ENCODE measurements around the gene SAMD1.
"Not testable (repeated sequence)": the region's sequence is repeated elsewhere in the genome, so short reads cannot be mapped to it uniquely, and the experiment has no call there.

SAMD1 gene

GRCh38 chr19:14051980-14052379 lies 38.6 kb downstream of the SAMD1 start:
- no peak overlapping the region for H3K4me3 ChIP-seq
- no peak overlapping the region for H3K9ac ChIP-seq (ENCODE audit: insufficient read length)
- TF ChIP-seq EZH2 (IDR thresholded peaks at IDR 0.05) = no peak
- TF ChIP-seq FOXP2 (optimal IDR thresholded peaks at IDR 0.05; ENCODE audit: control extremely low read depth, extremely low read length, insufficient read depth) = no peak
- no peak for TF ChIP-seq POLR2AphosphoS5 (IDR thresholded peaks at IDR 0.05; ENCODE audit: borderline replicate concordance, low read depth, low read length)
- DNase-seq (ENCODE audit: low read depth, low spot score) = no peak
- no peak overlapping the region for H3K27ac ChIP-seq
- H3K36me3 ChIP-seq (ENCODE audit: insufficient read depth, low read length) = peaks cover 7% of the 10 kb centered on the region; the same call in 1 of the 2 replicates
- no peaks in the 10 kb centered on the region for H3K9me3 ChIP-seq (ENCODE audit: low read depth, low read length)

GRCh38 chr19:14050961-14051360 lies 39.6 kb downstream of the SAMD1 start:
- DNase-seq (ENCODE audit: low read depth, low spot score); H3K27ac ChIP-seq; H3K9me3 ChIP-seq (ENCODE audit: low read depth, low read length); H3K36me3 ChIP-seq (ENCODE audit: insufficient read depth, low read length); H3K9ac ChIP-seq (ENCODE audit: insufficient read length); H3K4me3 ChIP-seq: not testable (repeated sequence)

GRCh38 chr19:14050512-14050911 lies 40.0 kb downstream of the SAMD1 start:
- H3K9ac ChIP-seq (ENCODE audit: insufficient read length) = no peak overlapping the region
- no peak overlapping the region for H3K4me3 ChIP-seq
- no peak for DNase-seq (ENCODE audit: low read depth, low spot score)
- H3K36me3 ChIP-seq (ENCODE audit: insufficient read depth, low read length) = peaks cover 7% of the 10 kb centered on the region; the same call in 1 of the 2 replicates
- no peaks in the 10 kb centered on the region for H3K9me3 ChIP-seq (ENCODE audit: low read depth, low read length)
- TF ChIP-seq FOXP2 (optimal IDR thresholded peaks at IDR 0.05; ENCODE audit: control extremely low read depth, extremely low read length, insufficient read depth) (no peak), EZH2 (IDR thresholded peaks at IDR 0.05) (no peak)
- H3K27ac ChIP-seq = no peak overlapping the region

- no peak for DNase-seq (ENCODE audit: low read depth, low spot score)
- Histone ChIP-seq H3K27ac (no peak overlapping the region), H3K36me3 (ENCODE audit: insufficient read depth, low read length) (peaks cover 5% of the 10 kb centered on the region; the same call in 1 of the 2 replicates), H3K4me3 (no peak overlapping the region), H3K9me3 (ENCODE audit: low read depth, low read length) (no peaks in the 10 kb centered on the region), H3K9ac (ENCODE audit: insufficient read length) (no peak overlapping the region)
- TF ChIP-seq FOXP2 (optimal IDR thresholded peaks at IDR 0.05; ENCODE audit: control extremely low read depth, extremely low read length, insufficient read depth) = no peak
- TF ChIP-seq EZH2 (IDR thresholded peaks at IDR 0.05) = no peak
- no peak for TF ChIP-seq POLR2AphosphoS5 (IDR thresholded peaks at IDR 0.05; ENCODE audit: borderline replicate concordance, low read depth, low read length)
These were observed 42.0 kb downstream of the SAMD1 start for GRCh38 chr19:14048443-14049153.

GRCh38 chr19:14047866-14048265 lies 42.7 kb downstream of the SAMD1 start:
- H3K9me3 ChIP-seq (ENCODE audit: low read depth, low read length) = not testable (repeated sequence)

GRCh38 chr19:14042659-14043608 lies 47.6 kb downstream of the SAMD1 start:
- not testable (repeated sequence) for H3K9me3 ChIP-seq (ENCODE audit: low read depth, low read length); H3K9ac ChIP-seq (ENCODE audit: insufficient read length); H3K27ac ChIP-seq; H3K4me3 ChIP-seq; H3K36me3 ChIP-seq (ENCODE audit: insufficient read depth, low read length); DNase-seq (ENCODE audit: low read depth, low spot score)

More at GRCh38 chr19:14047866-14048265, 42.7 kb downstream of the SAMD1 start:
- not testable (repeated sequence) for H3K9ac ChIP-seq (ENCODE audit: insufficient read length); H3K36me3 ChIP-seq (ENCODE audit: insufficient read depth, low read length); DNase-seq (ENCODE audit: low read depth, low spot score); H3K4me3 ChIP-seq; H3K27ac ChIP-seq

- Histone ChIP-seq H3K27ac (no peak overlapping the region), H3K36me3 (ENCODE audit: insufficient read depth, low read length) (no peaks in the 10 kb centered on the region), H3K4me3 (no peak overlapping the region), H3K9ac (ENCODE audit: insufficient read length) (no peak overlapping the region), H3K9me3 (ENCODE audit: low read depth, low read length) (no peaks in the 10 kb centered on the region)
- DNase-seq (ENCODE audit: low read depth, low spot score) = no peak
- TF ChIP-seq EZH2 (IDR thresholded peaks at IDR 0.05) (no peak), POLR2AphosphoS5 (IDR thresholded peaks at IDR 0.05; ENCODE audit: borderline replicate concordance, low read depth, low read length) (no peak), FOXP2 (optimal IDR thresholded peaks at IDR 0.05; ENCODE audit: control extremely low read depth, extremely low read length, insufficient read depth) (no peak)
These were observed 51.4 kb downstream of the SAMD1 start for GRCh38 chr19:14039181-14039580.
